ENCODE data around the gene GLS2. TPM values are rescaled to one million over a fixed set of nuclear protein-coding genes. Genes with fewer than 3 reads are reported as not detected.

Gene GLS2
- total and polyA plus RNA-seq, 4 donors = 3.1 to 10.8 (median 10.0) TPM

DNA sequence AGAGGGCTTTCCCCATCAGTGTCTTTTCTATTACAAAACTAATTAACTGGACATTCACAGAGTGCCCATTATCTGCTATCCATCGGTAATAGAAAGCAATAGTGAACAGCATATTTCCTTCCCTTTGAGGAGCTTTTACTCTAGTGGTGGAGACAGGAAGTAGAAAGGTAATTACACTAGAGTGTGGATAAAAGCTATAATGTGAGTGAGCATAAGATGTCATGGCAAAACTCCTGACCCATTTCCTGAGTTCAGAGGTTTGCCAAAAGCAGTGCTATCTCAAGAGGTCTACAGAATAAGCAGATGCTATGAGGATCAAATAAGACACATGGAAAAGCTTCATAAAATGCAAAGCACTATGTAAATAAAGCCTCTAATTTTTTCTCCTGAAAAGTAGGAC, 62.8 kb downstream of the GLS2 start:
- Histone ChIP-seq H3K27ac (ENCODE audit: low read depth, low read length) (no peak overlapping the region), H3K9me3 (ENCODE audit: control insufficient read depth, insufficient read depth, low read length) (no peaks in the 10 kb centered on the region), H3K27me3 (ENCODE audit: control insufficient read depth, insufficient read depth, low read length) (no peaks in the 10 kb centered on the region), H3K4me1 (ENCODE audit: control insufficient read depth, insufficient read depth, low read length) (no peaks in the 10 kb centered on the region), H3K4me3 (ENCODE audit: low read depth, low read length) (no peak overlapping the region), H3K36me3 (ENCODE audit: control insufficient read depth, insufficient read depth, low read length) (peaks cover 37% of the 10 kb centered on the region)
- DNase-seq (ENCODE audit: low read depth in 4 of 6, low spot score in 6 of 6) = no peak
- WGBS (ENCODE audit: insufficient coverage) = no CpG with 5 or more reads among the region's 1 CpG

Other genes with a start within 250 kb of the GLS2 start
- gene ANKRD52, start 229.8 kb downstream of the GLS2 start, total RNA-seq = 10 to 100 TPM; 20.9 to 23.2 TPM
- 10 to 100 TPM; 42.7 to 54.7 TPM for gene ANKRD52, start 229.8 kb downstream of the GLS2 start, polyA plus RNA-seq (ENCODE audit: insufficient read length in 2 of 2)
- gene COQ10A, start 221.2 kb downstream of the GLS2 start, total RNA-seq = 10 to 100 TPM; 13.4 to 19.0 TPM
- gene COQ10A, start 221.2 kb downstream of the GLS2 start, polyA plus RNA-seq (ENCODE audit: insufficient read length in 2 of 2) = 10 to 100 TPM; 24.9 to 29.9 TPM
- gene CS, start 187.8 kb downstream of the GLS2 start, total RNA-seq = 100 to 1,000 TPM in 1 of 2 donors, 10 to 100 TPM in 1; 79.6 to 179 TPM
- gene CS, start 187.8 kb downstream of the GLS2 start, polyA plus RNA-seq (ENCODE audit: insufficient read length in 2 of 2) = 100 to 1,000 TPM; 196 to 202 TPM
- 100 to 1,000 TPM in 1 of 2 donors, 10 to 100 TPM in 1; 46.7 to 163 TPM for gene CNPY2, start 172.2 kb downstream of the GLS2 start, total RNA-seq
- 100 to 1,000 TPM; 144 to 145 TPM for gene CNPY2, start 172.2 kb downstream of the GLS2 start, polyA plus RNA-seq (ENCODE audit: insufficient read length in 2 of 2)
- gene PAN2, start 154.2 kb downstream of the GLS2 start, total RNA-seq = 10 to 100 TPM; 41.0 to 74.1 TPM
- 10 to 100 TPM; 55.0 to 74.9 TPM for gene PAN2, start 154.2 kb downstream of the GLS2 start, polyA plus RNA-seq (ENCODE audit: insufficient read length in 2 of 2)
- gene IL23A, start 149.3 kb downstream of the GLS2 start, total RNA-seq = under 1 TPM in 1 of 2 donors, not detected in 1; 0.22 TPM
- under 1 TPM; 0.46 to 0.80 TPM for gene IL23A, start 149.3 kb downstream of the GLS2 start, polyA plus RNA-seq (ENCODE audit: insufficient read length in 2 of 2)
- 100 to 1,000 TPM; 120 to 145 TPM for gene STAT2, start 128.1 kb downstream of the GLS2 start, total RNA-seq
- gene STAT2, start 128.1 kb downstream of the GLS2 start, polyA plus RNA-seq (ENCODE audit: insufficient read length in 2 of 2) = 100 to 1,000 TPM in 1 of 2 donors, 10 to 100 TPM in 1; 72.4 to 120 TPM
- not detected for gene APOF, start 125.3 kb downstream of the GLS2 start, total RNA-seq
- under 1 TPM in 1 of 2 donors, not detected in 1; 0.12 TPM for gene APOF, start 125.3 kb downstream of the GLS2 start, polyA plus RNA-seq (ENCODE audit: insufficient read length in 2 of 2)
- gene TIMELESS, start 38.7 kb downstream of the GLS2 start, total RNA-seq = 10 to 100 TPM; 10.1 to 10.6 TPM
- gene TIMELESS, start 38.7 kb downstream of the GLS2 start, polyA plus RNA-seq (ENCODE audit: insufficient read length in 2 of 2) = 10 to 100 TPM; 20.4 to 24.8 TPM
- gene MIP, start 33.5 kb downstream of the GLS2 start, total RNA-seq = under 1 TPM in 1 of 2 donors, not detected in 1; 0.30 TPM
- under 1 TPM in 1 of 2 donors, not detected in 1; 0.60 TPM for gene MIP, start 33.5 kb downstream of the GLS2 start, polyA plus RNA-seq (ENCODE audit: insufficient read length in 2 of 2)
- 1 to 10 TPM; 1.7 to 3.8 TPM for gene SPRYD4, start 19.6 kb downstream of the GLS2 start, total RNA-seq
- 1 to 10 TPM; 2.7 to 5.1 TPM for gene SPRYD4, start 19.6 kb downstream of the GLS2 start, polyA plus RNA-seq (ENCODE audit: insufficient read length in 2 of 2)
- 10 to 100 TPM; 12.3 to 19.8 TPM for gene RBMS2, start 33.7 kb upstream of the GLS2 start, total RNA-seq
- 10 to 100 TPM; 13.0 to 23.7 TPM for gene RBMS2, start 33.7 kb upstream of the GLS2 start, polyA plus RNA-seq (ENCODE audit: insufficient read length in 2 of 2)
- 10 to 100 TPM; 20.7 to 31.6 TPM for gene BAZ2A, start 142.2 kb upstream of the GLS2 start, total RNA-seq
- gene BAZ2A, start 142.2 kb upstream of the GLS2 start, polyA plus RNA-seq (ENCODE audit: insufficient read length in 2 of 2) = 10 to 100 TPM; 48.5 to 49.3 TPM
- gene ATP5F1B, start 157.8 kb upstream of the GLS2 start, total RNA-seq = 100 to 1,000 TPM; 432 to 536 TPM
- gene ATP5F1B, start 157.8 kb upstream of the GLS2 start, polyA plus RNA-seq (ENCODE audit: insufficient read length in 2 of 2) = 100 to 1,000 TPM; 816 to 838 TPM
- gene PTGES3, start 200.1 kb upstream of the GLS2 start, total RNA-seq = 100 to 1,000 TPM in 1 of 2 donors, 10 to 100 TPM in 1; 91.6 to 147 TPM
- 100 to 1,000 TPM; 266 to 304 TPM for gene PTGES3, start 200.1 kb upstream of the GLS2 start, polyA plus RNA-seq (ENCODE audit: insufficient read length in 2 of 2)
- 1,000 to 10,000 TPM in 1 of 2 donors, 100 to 1,000 TPM in 1; 832 to 1,792 TPM for gene NACA, start 237.1 kb upstream of the GLS2 start, total RNA-seq
- 1,000 to 10,000 TPM; 1,291 to 1,360 TPM for gene NACA, start 237.1 kb upstream of the GLS2 start, polyA plus RNA-seq (ENCODE audit: insufficient read length in 2 of 2)